Heart right ventricle (tissue), 16 donors: ENCODE measurements around the gene GUCA2B. TPM values are rescaled to one million over a fixed set of nuclear protein-coding genes. Genes with fewer than 3 reads are reported as not detected.

Source experiments
- ATAC-seq, 8 donors: fragments of 200-7000 bp; cut with Tn5 transposase; one replicate each; pipeline ENCODE4 v1.9.1; 2020; ENCODE audit warnings: mild to moderate bottlenecking in 8 of 8, moderate library complexity in 8 of 8, moderate number of reproducible peaks in 1 of 8
- DNase-seq, 2 donors: peaks; one replicate each; pipeline ENCODE4 v3.0.0-alpha.2; 2020
- H3K27ac ChIP-seq, 10 donors: fragments of 200-600 bp; sonication (generic) in 2 of 10; one replicate each; pipeline versions ENCODE4 v1.5.0 to v1.8.0; 2020 to 2022; ENCODE audit warnings: mild to moderate bottlenecking in 3 of 10
- H3K27me3 ChIP-seq, 7 donors: fragments of 200-600 bp; one replicate each; pipeline ENCODE4 v1.8.0; 2021 to 2022; ENCODE audit warnings: mild to moderate bottlenecking in 2 of 7
- H3K36me3 ChIP-seq, 9 donors: fragments of 200-600 bp; sonication (generic) in 1 of 9; one replicate each; pipeline versions ENCODE4 v1.5.0 to v1.8.0; 2020 to 2022; ENCODE audit warnings: mild to moderate bottlenecking in 2 of 9
- H3K4me1 ChIP-seq, 9 donors: fragments of 200-600 bp; sonication (generic) in 1 of 9; one replicate each; pipeline versions ENCODE4 v1.5.0 to v1.8.0; 2020 to 2022; ENCODE audit warnings: mild to moderate bottlenecking in 4 of 9
- H3K4me3 ChIP-seq, 10 donors: fragments of 200-600 bp; sonication (generic) in 2 of 10; one replicate each; pipeline versions ENCODE4 v1.5.0 to v1.8.0; 2020 to 2022; ENCODE audit warnings: mild to moderate bottlenecking in 7 of 10, moderate library complexity in 2 of 10
- H3K9me3 ChIP-seq, 11 donors: fragments of 200-600 bp in 10 of 11; sonication (generic) in 2 of 11; one replicate each; pipeline versions ENCODE4 v1.5.0 to v1.8.0; 2013 to 2022; ENCODE audit warnings: mild to moderate bottlenecking in 2 of 11, control low read depth in 1 of 11, moderate library complexity in 1 of 11
- CTCF ChIP-seq, 9 donors: fragments of 200-600 bp; sonication (generic) in 2 of 9; IDR thresholded peaks; one replicate each; pipeline versions ENCODE4 v1.5.0 to v1.8.0; 2021 to 2022; ENCODE audit warnings: antibody characterized with exemption in 9 of 9, mild to moderate bottlenecking in 5 of 9, moderate library complexity in 1 of 9
- WGBS, 2 donors: extraction: QIAGEN DNeasy Blood & Tissue Kit; methylation state at CpG; one replicate each; pipeline ENCODE4 v1.1.7; 2013; ENCODE audit warnings: inconsistent platforms in 1 of 2; 5-methylcytosine and 5-hydroxymethylcytosine counted together
- intact Hi-C, 10 donors: fragments of 100-400 bp; cut with DNase I; formaldehyde crosslinking; loops; one replicate each; pipeline versions ENCODE4 v1.11.1 to v1.14.2; 2022
- polyA plus RNA-seq, 2 donors: library from polyadenylated mRNA; stranded (reverse); fragments of 200-250 nt; gene quantifications; one replicate each; pipeline ENCODE4 v1.2.3, GENCODE V29; 2013
- total RNA-seq, 10 donors: library from RNA; stranded (reverse); fragmentation: NEBNext Ultra II Directional in 3 of 10; extraction: Animal tissue kit (Norgen Biotek cat#: 25700) in 3 of 10; gene quantifications; one replicate each; pipeline versions ENCODE4 v1.2.1 to v1.2.4, GENCODE V29; 2021 to 2023
- donor health status: Arrhythmogenic right ventricular cardiomyopathy.
- donor health status: ischemic (EF 13 %, LVEDD 7.1; RV severe dilation, severe dysfunction).
- donor health status: healthy with polysubstance abuse.
- donor health status: DM: no; HTN: yes; CAD: no.
- donor health status: DM: no; HTN: no; CAD: no.
- donor health status: ischemic (EF 25% LVEDD 6.9; RV normal size, moderate dysfunction).
- donor health status: ischemic (EF 25% LVEDD 5.7; RV mildly dilated, moderate dysfunction).
- donor health status: healthy.
- donor health status: DM: yes; HTN: yes; CAD: no.
- donor health status: Ischemic cardiomyopathy.
- donor health status: ischemic (EF 35%, LVEDD 5.7; RV mildly dilated, moderate dysfunction).
- donor health status: nonischemic (EF 11% LVEDD 7.7; RV severe dilation, severe dysfunction).
- donor health status: DM: yes; HTN: yes; CAD: no.
- donor health status: PGD.
- donor health status: ischemic (EF 29% LVEDD 5.4; RV normal size, mild dysfunction).
- donor health status: nonischemic (EF 23%, LVEDD 6.1; RV moderate dilation, normal function).

Gene GUCA2B
- total and polyA plus RNA-seq, 12 donors = 0.44 TPM; not detected in 11

- ATAC-seq (no peak), DNase-seq (no peak)
- no peak for TF ChIP-seq CTCF (IDR thresholded peaks at IDR 0.05)
- Histone ChIP-seq H3K4me3 (no peak overlapping the region), H3K9me3 (no peaks in the 10 kb centered on the region), H3K36me3 (no peaks in the 10 kb centered on the region), H3K4me1 (no peaks in the 10 kb centered on the region), H3K27me3 (peaks cover 0 to 13% (median 3%) of the 10 kb centered on the region in 7 donors), H3K27ac (no peak overlapping the region)
- 79% methylated on average over 5 of the region's 5 CpGs for WGBS, 2 donors
- intact Hi-C loops = no loop called here
Observed at GRCh38 chr1:42130061-42130660, 23.0 kb upstream of the GUCA2B start.

- intact Hi-C loops = no loop called here
- H3K27ac ChIP-seq = no peak overlapping the region
- 89 to 94% methylated on average over 5 of the region's 5 CpGs for WGBS, 2 donors
- ATAC-seq (no peak), DNase-seq (no peak)
- H3K4me3 ChIP-seq = no peak overlapping the region
- H3K9me3 ChIP-seq = no peaks in the 10 kb centered on the region
- peaks cover 0 to 13% (median 3%) of the 10 kb centered on the region in 7 donors for H3K27me3 ChIP-seq
- H3K4me1 ChIP-seq = no peaks in the 10 kb centered on the region
- no peak for TF ChIP-seq CTCF (IDR thresholded peaks at IDR 0.05)
- no peaks in the 10 kb centered on the region for H3K36me3 ChIP-seq
Observed at GRCh38 chr1:42133390-42133789, 19.8 kb upstream of the GUCA2B start.

- TF ChIP-seq CTCF (IDR thresholded peaks at IDR 0.05) = no peak
- Histone ChIP-seq H3K4me1 (no peaks in the 10 kb centered on the region), H3K27me3 (peaks cover 0 to 13% (median 0%) of the 10 kb centered on the region in 7 donors), H3K4me3 (no peak overlapping the region), H3K9me3 (no peaks in the 10 kb centered on the region), H3K36me3 (no peaks in the 10 kb centered on the region), H3K27ac (no peak overlapping the region)
- intact Hi-C loops = no loop called here
- DNase-seq (no peak), ATAC-seq (no peak)
- 88 to 94% methylated on average over 10 of the region's 10 CpGs for WGBS, 2 donors
Observed at GRCh38 chr1:42133809-42134526, 19.2 kb upstream of the GUCA2B start.

GRCh38 chr1:42135426-42135825 is 17.8 kb upstream of the GUCA2B start:
- no peaks in the 10 kb centered on the region for H3K36me3 ChIP-seq
- DNase-seq = no peak
- H3K27me3 ChIP-seq = peaks cover 0 to 10% (median 0%) of the 10 kb centered on the region in 7 donors
- no peak for ATAC-seq
- intact Hi-C loops = no loop called here
- H3K4me1 ChIP-seq = no peaks in the 10 kb centered on the region
- H3K4me3 ChIP-seq = no peak overlapping the region
- no peaks in the 10 kb centered on the region for H3K9me3 ChIP-seq
- TF ChIP-seq CTCF (IDR thresholded peaks at IDR 0.05) = no peak
- no peak overlapping the region for H3K27ac ChIP-seq
- 59 to 75% methylated on average over 3 of the region's 3 CpGs for WGBS, 2 donors
